COLO668 (cell line): Measurements from ENCODE around the gene MSLN.
A peak's percentile ranks its signal among the peaks of the same experiment; 100 is the strongest.

Experiments used
- DNase-seq: peaks from one replicate; lab custom pipeline; 2025; ENCODE audit not compliant: unreplicated experiment; lab: John Stamatoyannopoulos, UW

MSLN gene

GRCh38 chr16:801584-802363 is 41.2 kb downstream of the MSLN start:
- no peak for DNase-seq

- no peak for DNase-seq
These were observed 41.9 kb downstream of the MSLN start for GRCh38 chr16:802461-802860.

GRCh38 chr16:802914-803753 is 42.6 kb downstream of the MSLN start:
- DNase-seq: no peak

DNA sequence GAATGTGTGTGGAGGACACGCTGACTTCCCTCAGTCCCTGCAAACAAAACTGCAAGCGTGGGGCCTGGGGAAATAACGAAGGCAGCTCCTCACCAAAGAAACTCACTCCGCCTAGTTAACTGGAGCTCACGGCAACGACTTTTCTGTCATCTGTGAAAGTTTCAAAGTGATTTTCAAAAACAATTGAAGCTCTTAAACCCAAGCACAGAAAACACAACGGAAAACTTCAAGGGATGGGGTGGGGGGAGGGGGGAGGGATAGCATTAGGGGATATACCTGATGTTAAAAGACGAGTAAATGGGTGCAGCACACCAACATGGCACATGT is 43.2 kb downstream of the MSLN start:
- DNase-seq: no peak

DNA sequence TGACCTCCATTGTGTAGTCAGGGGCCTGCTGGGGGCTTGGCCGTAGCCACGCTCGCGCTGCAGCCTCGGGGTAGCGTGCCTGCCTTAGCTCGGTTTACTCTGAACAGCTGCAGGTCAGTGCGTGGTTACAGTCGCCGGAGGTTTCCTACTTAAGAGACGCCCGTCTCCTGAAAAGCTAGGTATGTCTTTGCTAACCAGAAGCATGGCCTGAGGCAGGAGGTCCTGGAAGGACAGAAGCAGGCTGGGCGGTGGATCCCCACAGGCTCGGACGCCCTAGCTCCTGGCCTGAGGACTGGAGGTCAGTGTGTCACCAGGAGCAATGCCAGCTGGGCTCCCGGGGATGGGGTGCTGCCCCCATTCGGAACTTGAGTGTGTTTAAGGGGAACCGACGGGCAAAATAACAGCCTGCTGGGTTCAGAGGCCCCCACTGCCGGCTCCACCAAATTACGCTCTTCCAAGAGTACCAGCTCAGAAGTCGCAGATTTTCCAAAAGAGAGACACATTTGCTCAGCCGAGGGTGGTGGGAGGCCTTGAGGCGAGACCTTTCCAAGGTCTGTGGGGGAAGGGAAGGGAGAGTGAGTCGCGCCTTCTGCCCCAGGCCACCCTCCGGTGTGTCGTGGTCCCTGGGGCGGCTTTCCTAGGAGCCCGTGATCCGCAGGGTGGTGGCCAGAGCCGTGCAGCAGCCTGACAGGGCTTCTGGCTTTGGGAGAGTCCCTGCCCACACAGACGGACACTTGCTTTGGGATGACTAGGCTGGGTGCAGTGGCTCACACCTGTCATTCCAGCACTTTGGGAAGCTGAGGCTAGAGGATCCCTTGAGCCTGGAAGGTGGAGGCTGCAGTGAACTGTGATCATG is 43.9 kb downstream of the MSLN start:
- no peak for DNase-seq

- no peak for DNase-seq
These were observed 44.9 kb downstream of the MSLN start for GRCh38 chr16:805474-805873.

- peak; percentile 97 for DNase-seq
These were observed 47.0 kb downstream of the MSLN start for GRCh38 chr16:807347-808084.

DNA sequence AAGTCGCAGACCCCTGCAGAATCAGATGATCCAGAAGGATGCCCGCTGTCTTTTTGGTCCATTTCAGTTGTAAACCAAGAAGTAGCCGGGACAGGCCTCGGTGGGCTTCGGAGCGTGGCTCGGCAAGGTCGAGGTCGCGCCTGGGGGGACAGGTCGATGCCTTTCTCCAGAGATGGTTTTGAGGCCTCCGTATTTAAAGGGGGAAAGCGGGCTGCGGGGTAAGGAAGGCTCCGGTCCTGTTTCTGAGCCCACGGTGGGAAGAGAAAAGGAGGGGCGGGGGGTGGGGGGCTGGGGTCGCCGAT is 47.5 kb downstream of the MSLN start:
- DNase-seq: no peak

GRCh38 chr16:813204-813915 is 52.8 kb downstream of the MSLN start:
- DNase-seq: peak; percentile 49

- DNase-seq: no peak
These were observed 53.4 kb downstream of the MSLN start for GRCh38 chr16:813916-814412.

DNA sequence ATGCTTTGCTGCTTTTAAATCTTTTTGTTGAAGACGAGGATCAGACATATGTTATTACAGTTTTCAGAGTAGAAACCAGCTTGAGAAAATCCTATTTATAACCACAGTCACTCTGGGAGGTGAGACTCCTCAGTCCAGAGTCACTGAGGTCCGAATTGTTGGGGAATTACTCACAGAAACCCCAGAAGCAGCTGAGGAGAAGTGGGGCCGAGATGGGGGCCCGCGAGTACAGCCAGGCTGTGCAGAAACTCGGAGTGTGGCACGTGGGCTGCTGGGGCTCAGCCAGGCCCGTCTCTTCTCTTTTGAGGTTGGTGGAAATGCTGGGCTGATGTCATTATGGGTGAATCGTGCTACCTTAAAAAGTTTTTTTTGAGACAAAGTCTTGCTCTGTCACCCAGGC is 54.4 kb downstream of the MSLN start:
- no peak for DNase-seq

- no peak for DNase-seq
These were observed 55.3 kb downstream of the MSLN start for GRCh38 chr16:815861-816260.

DNA sequence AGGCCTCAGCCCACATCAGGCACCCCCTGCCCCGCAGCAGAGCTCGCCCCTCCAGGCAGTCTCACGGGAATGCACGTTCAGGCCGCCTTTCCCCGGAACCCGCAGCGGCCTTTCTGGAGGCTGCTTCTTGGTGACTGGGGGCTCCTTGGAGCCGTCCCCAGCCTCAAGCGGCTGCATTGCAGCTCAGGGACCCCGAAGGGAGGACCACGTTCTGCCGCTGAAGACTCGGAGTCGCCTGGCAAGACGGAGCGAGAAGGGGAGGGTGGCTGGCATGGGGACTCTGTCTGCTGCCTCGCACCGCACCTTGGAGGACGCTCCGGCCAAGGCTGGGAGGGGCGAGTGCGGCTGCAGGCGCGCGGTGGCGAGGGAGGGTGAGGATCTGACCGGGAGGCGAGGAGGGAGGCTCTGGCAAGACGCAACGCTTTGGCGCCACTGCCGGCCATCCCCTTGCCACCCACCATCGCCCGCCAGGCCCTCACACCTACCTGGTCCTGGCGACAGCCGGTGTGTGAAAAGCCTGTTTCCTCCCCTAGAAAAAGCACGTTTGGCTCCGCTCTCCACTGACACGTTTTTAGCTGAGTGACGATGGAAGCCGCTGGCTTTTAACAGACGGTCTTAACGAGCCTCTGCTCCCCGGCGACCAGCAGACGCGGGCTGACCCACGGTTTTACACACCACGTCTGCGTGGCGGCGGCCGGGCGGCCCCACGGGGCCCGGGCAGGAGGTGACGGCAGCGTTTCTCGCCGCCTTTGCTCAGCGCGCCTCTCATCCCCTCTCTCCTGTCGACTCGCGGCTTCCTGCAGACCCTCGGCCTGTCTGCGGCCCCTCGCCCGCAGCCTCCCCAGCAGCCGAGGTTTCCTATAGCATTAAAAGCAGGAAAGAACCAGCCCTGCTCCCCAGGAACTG is 56.7 kb downstream of the MSLN start:
- no peak for DNase-seq

GRCh38 chr16:818132-818531 is 57.6 kb downstream of the MSLN start:
- no peak for DNase-seq
